Measurements from ENCODE around the gene SCUBE1. TPM values are rescaled to one million over a fixed set of nuclear protein-coding genes. Genes with fewer than 3 reads are reported as not detected.

Gene SCUBE1
- total RNA-seq, 1 experiment from 2014 or later: 3.9 TPM

- H3K4me1 ChIP-seq (ENCODE audit: control insufficient read depth in 1 of 2, insufficient read depth in 2 of 2, low read length in 2 of 2): peaks cover 6 to 15% of the 10 kb centered on the region in 2 experiments
- H4K20me1 ChIP-seq (ENCODE audit: insufficient read depth): no peaks in the 10 kb centered on the region
- no peak overlapping the region for H3K4me3 ChIP-seq (replicated peaks in 1 of 2; ENCODE audit: low read depth in 1 of 2, low read length in 2 of 2)
- no peak overlapping the region for H3K27ac ChIP-seq (ENCODE audit: low read depth, low read length)
- no peak overlapping the region for H2AFZ ChIP-seq (ENCODE audit: low read depth, low read length, poor library complexity, severe bottlenecking)
- H3K36me3 ChIP-seq (ENCODE audit: control insufficient read depth in 1 of 2, insufficient read depth in 2 of 2, low read length in 2 of 2): no peaks in the 10 kb centered on the region
- TF ChIP-seq YY1 (IDR thresholded peaks at IDR 0.05; ENCODE audit: extremely low read depth, insufficient replicate concordance, low read depth, low read length): no peak
- no peak for TF ChIP-seq ZBTB33 (IDR thresholded peaks at IDR 0.05; ENCODE audit: extremely low read depth, insufficient replicate concordance, low read length)
- peak; percentile 12 to 47 (median 39); a peak in 5 of 6 replicates for TF ChIP-seq CTCF (IDR thresholded peaks at IDR 0.05 in 2 of 3, conservative IDR thresholded peaks at IDR 0.05 in 1 of 3; ENCODE audit: borderline replicate concordance in 1 of 3, insufficient read depth in 1 of 3, low read depth in 2 of 3, low read length in 2 of 3)
- no peak for TF ChIP-seq EZH2 (IDR thresholded peaks at IDR 0.05)
- CTCF ChIA-PET: interaction anchor here (1.3 to 3.2 kb wide), 3 partner anchors 38 to 116 kb away, joined by 5 to 15 read pairs (median 8); no protein-coding TSS in a partner anchor
- ATAC-seq: peak; percentile 53
- H3K9me2 ChIP-seq (ENCODE audit: insufficient read depth): no peaks in the 10 kb centered on the region
- H3K79me2 ChIP-seq (ENCODE audit: insufficient read depth, low read length): no peaks in the 10 kb centered on the region
- POLR2A ChIA-PET: no interaction called here
- intact Hi-C loops (cut with micrococcal nuclease): loop anchor here (2.0 to 10.0 kb wide), 2 partner anchors 40 to 1354 kb away; no protein-coding TSS in a partner anchor
- H3K27me3 ChIP-seq (ENCODE audit: insufficient read depth, low read length): no peaks in the 10 kb centered on the region
- DNase-seq (ENCODE audit: low read depth, low spot score): no peak
- no peak overlapping the region for H3K9ac ChIP-seq (ENCODE audit: low read length)
- BruUV-seq (replicated peaks): no TSS peak
- H3K4me2 ChIP-seq (ENCODE audit: low read length): no peak overlapping the region
- RAD21 ChIA-PET (ENCODE audit: low non-redundant PET in 1 of 2, low total read pairs in 2 of 2, uncharacterized antibody in 2 of 2, unreplicated experiment in 2 of 2): interaction anchor here in 1 of 2 experiments (1.0 to 1.1 kb wide), 2 partner anchors 39 to 76 kb away, joined by 3 read pairs; no protein-coding TSS in a partner anchor
- H3K9me3 ChIP-seq (ENCODE audit: control insufficient read depth in 1 of 2, insufficient read depth in 1 of 2, low read depth in 1 of 2, low read length in 2 of 2): no peaks in the 10 kb centered on the region
Observed at GRCh38 chr22:43270314-43270908, 72.8 kb downstream of the SCUBE1 start.

All from HCT116 (cell line).